A673 (cell line): ENCODE data around the gene AGBL4. TPM values are rescaled to one million over a fixed set of nuclear protein-coding genes. Genes with fewer than 3 reads are reported as not detected.

Experiments
- BruUV-seq: library from RNA; stranded (reverse); fragments of 400-500 nt; replicated peaks from 2 replicates; lab custom pipeline; 2021; lab: Mats Ljungman, UMichigan
- CTCF ChIA-PET: fragments of 300-600 bp; sonication (Branson Sonifier 250); formaldehyde crosslinking; loops from one replicate; lab custom pipeline; 2022; ENCODE audit warnings: antibody characterized with exemption; lab: Charles Lee
- POLR2A ChIA-PET: fragments of 300-600 bp; sonication (Branson Sonifier 250); formaldehyde crosslinking; loops from one replicate; lab custom pipeline; 2022; ENCODE audit warnings: antibody characterized with exemption; ENCODE audit not compliant: low non-redundant PET; lab: Charles Lee
- DNase-seq: peaks from one replicate; pipeline ENCODE4 v3.0.0-alpha.2; 2015; ENCODE audit warnings: low spot score
- H3K27ac ChIP-seq: fragments of 200-600 bp; sonication (generic); 2 replicates; pipeline ENCODE4 v1.5.1; 2016; ENCODE audit warnings: mixed run types, low read depth, mild to moderate bottlenecking, mixed read lengths, antibody characterized with exemption, low read length; ENCODE audit not compliant: poor library complexity, severe bottlenecking
- H3K27me3 ChIP-seq: fragments of 200-600 bp; sonication (generic); replicated peaks from 2 replicates; pipeline ENCODE4 v1.6.1; 2017; ENCODE audit warnings: mixed run types, low read depth, mild to moderate bottlenecking, mixed read lengths, antibody characterized with exemption, low read length; ENCODE audit not compliant: insufficient read depth, poor library complexity
- H3K36me3 ChIP-seq: fragments of 200-600 bp; sonication (generic); 2 replicates; pipeline ENCODE4 v1.6.1; 2016; ENCODE audit warnings: mixed run types, mild to moderate bottlenecking, mixed read lengths, antibody characterized with exemption, low read length; ENCODE audit not compliant: insufficient read depth, poor library complexity, severe bottlenecking
- H3K4me1 ChIP-seq: fragments of 200-600 bp; sonication (generic); 2 replicates; pipeline ENCODE4 v1.6.1; 2017; ENCODE audit warnings: mixed run types, mild to moderate bottlenecking, mixed read lengths, antibody characterized with exemption, low read length; ENCODE audit not compliant: insufficient read depth, poor library complexity, severe bottlenecking
- H3K4me3 ChIP-seq: fragments of 200-600 bp; sonication (generic); 2 replicates; pipeline ENCODE4 v1.5.1; 2016; ENCODE audit warnings: low read depth, mixed run types, mild to moderate bottlenecking, mixed read lengths, low read length; ENCODE audit not compliant: poor library complexity, severe bottlenecking
- H3K9me3 ChIP-seq: fragments of 200-600 bp; sonication (generic); 2 replicates; pipeline ENCODE4 v1.6.1; 2016; ENCODE audit warnings: mixed run types, low read depth, mild to moderate bottlenecking, mixed read lengths, antibody characterized with exemption, low read length; ENCODE audit not compliant: poor library complexity, severe bottlenecking
- CTCF ChIP-seq: fragments of 300-800, 200-600 bp; sonication (generic); conservative IDR thresholded peaks from 2 replicates; pipeline ENCODE4 v1.5.1; 2017; ENCODE audit warnings: low read depth, mild to moderate bottlenecking, antibody characterized with exemption, low read length, moderate library complexity, mixed read lengths
- EZH2 ChIP-seq: fragments of 200-600 bp; sonication (generic); IDR thresholded peaks from 2 replicates; pipeline ENCODE4 v1.6.1; 2017; ENCODE audit warnings: borderline replicate concordance, low read depth, mild to moderate bottlenecking, mixed read lengths, antibody characterized with exemption, low read length; ENCODE audit not compliant: poor library complexity, severe bottlenecking
- intact Hi-C: fragments of 100-400 bp; cut with micrococcal nuclease; formaldehyde crosslinking; loops from one replicate; pipeline ENCODE4 v1.10.0; 2022; ENCODE audit not compliant: unreplicated experiment
- total RNA-seq: library from RNA; stranded (reverse); gene quantifications from 2 replicates; pipeline ENCODE4 v1.2.3, GENCODE V29; 2021

AGBL4 gene
- total RNA-seq, 1 experiment from 2014 or later: 0.32 TPM

- H3K27me3 ChIP-seq: no peaks in the 10 kb centered on the region
- CTCF ChIA-PET: no interaction called here
- H3K27ac ChIP-seq: no peak overlapping the region
- POLR2A ChIA-PET: no interaction called here
- H3K4me3 ChIP-seq: no peak overlapping the region
- DNase-seq: no peak
- no peaks in the 10 kb centered on the region for H3K4me1 ChIP-seq
- H3K9me3 ChIP-seq: no peaks in the 10 kb centered on the region
- TF ChIP-seq CTCF (no peak), EZH2 (no peak)
- intact Hi-C loops: no loop called here
- no TSS peak for BruUV-seq
- no peaks in the 10 kb centered on the region for H3K36me3 ChIP-seq
These were observed 1057.2 kb downstream of the AGBL4 start for GRCh38 chr1:48966583-48966982.

- CTCF ChIA-PET: no interaction called here
- intact Hi-C loops: no loop called here
- POLR2A ChIA-PET: no interaction called here
These were observed 1063.4 kb downstream of the AGBL4 start for GRCh38 chr1:48960320-48960719.

GRCh38 chr1:48955774-48956173 lies 1068.0 kb downstream of the AGBL4 start:
- TF ChIP-seq CTCF (no peak), EZH2 (no peak)
- no peak overlapping the region for H3K27ac ChIP-seq
- intact Hi-C loops: no loop called here
- H3K4me1 ChIP-seq: no peaks in the 10 kb centered on the region
- BruUV-seq: no TSS peak
- H3K9me3 ChIP-seq: no peaks in the 10 kb centered on the region
- no peaks in the 10 kb centered on the region for H3K27me3 ChIP-seq
- no peak overlapping the region for H3K4me3 ChIP-seq
- DNase-seq: no peak
- CTCF ChIA-PET: no interaction called here
- POLR2A ChIA-PET: no interaction called here
- no peaks in the 10 kb centered on the region for H3K36me3 ChIP-seq

More at GRCh38 chr1:48960320-48960719, 1063.4 kb downstream of the AGBL4 start:
- TF ChIP-seq CTCF (no peak), EZH2 (no peak)
- Histone ChIP-seq H3K27ac (no peak overlapping the region), H3K4me1 (no peaks in the 10 kb centered on the region), H3K27me3 (no peaks in the 10 kb centered on the region), H3K4me3 (no peak overlapping the region), H3K9me3 (no peaks in the 10 kb centered on the region), H3K36me3 (no peaks in the 10 kb centered on the region)
- DNase-seq: no peak
- BruUV-seq: no TSS peak
